Body of pancreas (tissue), 4 donors: ENCODE data around the gene USP13.

Experiments
- CTCF ChIP-seq, 7 experiments: fragments of 450-650 bp in 4 of 7; fragments of 200-600 bp in 3 of 7; sonication (generic) in 3 of 7; IDR thresholded peaks; one replicate each; pipeline ENCODE4 v1.5.1; 2016 to 2019; ENCODE audit warnings: antibody characterized with exemption in 7 of 7
- POLR2A ChIP-seq, 3 donors: fragments of 450-650 bp; IDR thresholded peaks; one replicate each; pipeline ENCODE4 v1.6.1; 2016; ENCODE audit warnings: antibody characterized with exemption in 3 of 3, mild to moderate bottlenecking in 2 of 3

- TF ChIP-seq CTCF (IDR thresholded peaks at IDR 0.05): no peak
- TF ChIP-seq POLR2A (IDR thresholded peaks at IDR 0.05): no peak
These were observed 45.0 kb downstream of the USP13 start for GRCh38 chr3:179697736-179698332.
